HL-60/S4 (cell line): ENCODE measurements around the gene SMIM45.

Source experiments
- in situ Hi-C: fragments of 300-500 bp; cut with MboI; formaldehyde crosslinking; loops from 2 replicates; pipeline ENCODE4 v1.14.3; 2022; ENCODE audit warnings: low sequenced_read_pairs

SMIM45 gene

GRCh38 chr22:41915035-41915785, 36.7 kb upstream of the SMIM45 start, which contains the start of gene SHISA8:
Gene SHISA8, minus strand, starts transcription at chr22:41915074. Its CDS starts 407 bp downstream, at chr22:41914667.
- in situ Hi-C loops = no loop called here

GRCh38 chr22:41915786-41916493, 36.0 kb upstream of the SMIM45 start:
- in situ Hi-C loops = no loop called here

- in situ Hi-C loops = no loop called here
These were observed 35.1 kb upstream of the SMIM45 start for GRCh38 chr22:41916745-41917358.

GRCh38 chr22:41917375-41917902, 34.5 kb upstream of the SMIM45 start:
- in situ Hi-C loops = no loop called here

- in situ Hi-C loops = no loop called here
These were observed 33.8 kb upstream of the SMIM45 start for GRCh38 chr22:41917903-41918791.

GRCh38 chr22:41919357-41920224, 32.4 kb upstream of the SMIM45 start:
- in situ Hi-C loops = no loop called here

- in situ Hi-C loops = no loop called here
These were observed 31.5 kb upstream of the SMIM45 start for GRCh38 chr22:41920271-41920976.

- in situ Hi-C loops = no loop called here
These were observed 29.6 kb upstream of the SMIM45 start for GRCh38 chr22:41922328-41922727.

GRCh38 chr22:41922940-41923594, 28.9 kb upstream of the SMIM45 start:
- in situ Hi-C loops = no loop called here

- in situ Hi-C loops = no loop called here
These were observed 28.2 kb upstream of the SMIM45 start for GRCh38 chr22:41923595-41924276.

- in situ Hi-C loops = no loop called here
These were observed 26.0 kb upstream of the SMIM45 start for GRCh38 chr22:41925783-41926460.

GRCh38 chr22:41927813-41928212, 24.1 kb upstream of the SMIM45 start:
- in situ Hi-C loops = no loop called here

- in situ Hi-C loops = no loop called here
These were observed 23.1 kb upstream of the SMIM45 start for GRCh38 chr22:41928593-41929417.

- in situ Hi-C loops = no loop called here
These were observed 22.5 kb upstream of the SMIM45 start for GRCh38 chr22:41929418-41929810.

GRCh38 chr22:41931701-41932269, 20.2 kb upstream of the SMIM45 start:
- in situ Hi-C loops = no loop called here

- in situ Hi-C loops = no loop called here
These were observed 19.6 kb upstream of the SMIM45 start for GRCh38 chr22:41932353-41932752.
